22Rv1 (cell line): ENCODE measurements around the gene GALK2.

Experiments used
- ZFX ChIP-seq: fragments of 450-650 bp; IDR thresholded peaks from 2 replicates; pipeline ENCODE4 v1.6.1; 2017; ENCODE audit warnings: antibody characterized with exemption, borderline replicate concordance
- TF ChIP-seq, protein P1 (sequence below): fragments of 450-650 bp; IDR thresholded peaks from 2 replicates; pipeline ENCODE4 v1.5.1; 2017; ENCODE audit warnings: mild to moderate bottlenecking

DNA sequence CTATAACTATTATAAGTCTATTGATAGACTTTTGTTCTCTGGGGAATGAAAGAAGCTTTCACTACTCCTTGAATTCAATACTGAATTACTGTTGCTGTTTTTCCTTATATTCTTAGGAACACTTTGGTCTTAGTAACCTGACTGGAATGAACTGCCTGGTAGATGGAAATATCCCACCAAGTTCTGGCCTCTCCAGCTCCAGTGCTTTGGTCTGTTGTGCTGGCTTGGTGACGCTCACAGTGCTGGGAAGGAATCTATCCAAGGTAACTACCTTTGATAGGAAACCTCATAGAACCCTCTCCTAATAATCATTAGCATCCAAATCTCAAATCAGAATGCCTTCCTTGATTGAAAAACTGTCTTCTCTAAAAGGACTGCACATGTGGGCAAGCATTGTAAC, 69.1 kb downstream of the GALK2 start:
- TF ChIP-seq, protein P1, sequence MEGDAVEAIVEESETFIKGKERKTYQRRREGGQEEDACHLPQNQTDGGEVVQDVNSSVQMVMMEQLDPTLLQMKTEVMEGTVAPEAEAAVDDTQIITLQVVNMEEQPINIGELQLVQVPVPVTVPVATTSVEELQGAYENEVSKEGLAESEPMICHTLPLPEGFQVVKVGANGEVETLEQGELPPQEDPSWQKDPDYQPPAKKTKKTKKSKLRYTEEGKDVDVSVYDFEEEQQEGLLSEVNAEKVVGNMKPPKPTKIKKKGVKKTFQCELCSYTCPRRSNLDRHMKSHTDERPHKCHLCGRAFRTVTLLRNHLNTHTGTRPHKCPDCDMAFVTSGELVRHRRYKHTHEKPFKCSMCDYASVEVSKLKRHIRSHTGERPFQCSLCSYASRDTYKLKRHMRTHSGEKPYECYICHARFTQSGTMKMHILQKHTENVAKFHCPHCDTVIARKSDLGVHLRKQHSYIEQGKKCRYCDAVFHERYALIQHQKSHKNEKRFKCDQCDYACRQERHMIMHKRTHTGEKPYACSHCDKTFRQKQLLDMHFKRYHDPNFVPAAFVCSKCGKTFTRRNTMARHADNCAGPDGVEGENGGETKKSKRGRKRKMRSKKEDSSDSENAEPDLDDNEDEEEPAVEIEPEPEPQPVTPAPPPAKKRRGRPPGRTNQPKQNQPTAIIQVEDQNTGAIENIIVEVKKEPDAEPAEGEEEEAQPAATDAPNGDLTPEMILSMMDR = no peak
- no peak for TF ChIP-seq ZFX
